Germinal center (tissue), 1 donor: Measurements from ENCODE around the gene HTR1E.
A peak's percentile ranks its signal among the peaks of the same experiment; 100 is the strongest.
"Not testable (repeated sequence)": the region's sequence is repeated elsewhere in the genome, so short reads cannot be mapped to it uniquely, and the experiment has no call there.

Source experiments
- DNase-seq: peaks from one replicate; pipeline ENCODE4 v3.0.0; 2012; ENCODE audit warnings: mixed read lengths, low spot score

The HTR1E gene

DNA sequence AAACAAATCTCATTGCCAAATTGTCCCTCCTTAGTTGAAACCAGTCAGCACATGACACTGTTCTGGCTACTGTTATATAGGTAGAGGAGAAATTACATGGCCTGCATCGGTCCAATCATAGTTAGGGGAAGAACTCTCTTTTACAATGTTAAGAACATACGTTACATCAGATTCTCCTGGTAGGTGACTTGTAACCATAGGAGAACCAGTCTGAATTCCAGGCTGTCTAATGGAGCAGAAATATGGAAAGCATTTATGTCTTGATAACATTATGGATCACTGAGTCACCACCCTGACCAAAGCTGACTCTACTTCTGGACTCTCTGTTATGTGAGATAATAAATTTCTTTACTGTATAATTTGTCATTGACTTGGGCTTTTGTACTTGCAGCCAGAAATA, 40.9 kb downstream of the HTR1E start:
- no peak for DNase-seq

GRCh38 chr6:87001494-87001893, 64.2 kb downstream of the HTR1E start:
- DNase-seq = no peak

GRCh38 chr6:87002391-87002790, 65.1 kb downstream of the HTR1E start:
- not testable (repeated sequence) for DNase-seq

GRCh38 chr6:87006541-87006940, 69.2 kb downstream of the HTR1E start:
- not testable (repeated sequence) for DNase-seq

GRCh38 chr6:87009581-87009980, 72.3 kb downstream of the HTR1E start:
- not testable (repeated sequence) for DNase-seq

DNA sequence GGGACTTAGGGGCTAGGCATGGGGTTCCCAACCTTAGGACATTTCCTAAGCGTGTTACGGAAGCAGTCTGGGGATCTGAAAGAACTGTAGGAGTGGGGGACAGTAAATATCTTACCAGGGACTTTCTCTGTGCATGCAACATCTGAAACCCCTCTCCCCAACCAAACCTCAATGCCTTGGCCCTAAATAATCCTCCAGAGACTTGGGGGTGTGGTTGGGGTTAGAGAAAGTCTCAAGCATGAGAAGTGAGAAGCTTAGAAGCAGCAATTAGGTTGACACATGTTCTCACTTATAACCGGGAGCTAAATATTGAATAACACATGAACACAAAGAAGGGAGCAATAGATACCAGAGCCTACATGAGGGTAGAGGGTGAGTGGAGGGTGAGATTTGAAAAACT, 74.7 kb downstream of the HTR1E start:
- no peak for DNase-seq

- no peak for DNase-seq
Observed at GRCh38 chr6:87012743-87013142, 75.4 kb downstream of the HTR1E start.

GRCh38 chr6:87016772-87017171, 79.4 kb downstream of the HTR1E start:
- no peak for DNase-seq

- no peak for DNase-seq
Observed at GRCh38 chr6:87027021-87027420, 89.7 kb downstream of the HTR1E start.

GRCh38 chr6:87029711-87030314, 92.5 kb downstream of the HTR1E start:
- peak; percentile 30 for DNase-seq

- no peak for DNase-seq
Observed at GRCh38 chr6:87040729-87041128, 103.4 kb downstream of the HTR1E start.

GRCh38 chr6:87045521-87046075, 108.3 kb downstream of the HTR1E start:
- DNase-seq = peak; percentile 29

DNA sequence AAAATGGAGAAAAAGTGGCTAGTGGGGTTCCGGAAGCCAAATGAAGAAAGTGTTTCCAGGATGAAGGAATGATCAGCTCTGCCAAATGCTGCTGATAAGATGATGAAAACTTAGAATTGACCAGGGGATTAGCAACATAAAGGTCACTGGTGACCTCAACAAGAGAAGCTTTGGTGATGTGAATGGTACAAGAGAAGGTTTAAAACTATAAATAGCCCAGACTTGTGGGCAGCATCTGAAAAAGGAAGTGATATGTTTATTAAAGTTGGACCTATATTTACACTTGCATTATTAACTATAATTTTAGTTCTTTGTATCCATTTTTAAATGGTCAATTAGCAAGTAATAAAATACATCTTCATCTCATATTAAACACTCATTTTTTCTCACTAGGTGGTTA, 112.5 kb downstream of the HTR1E start:
- DNase-seq = no peak

- DNase-seq = no peak
Observed at GRCh38 chr6:87053312-87053711, 116.0 kb downstream of the HTR1E start.

GRCh38 chr6:87054143-87054833, 117.0 kb downstream of the HTR1E start:
- peak; percentile 18 for DNase-seq

- no peak for DNase-seq
Observed at GRCh38 chr6:87059943-87060342, 122.6 kb downstream of the HTR1E start.

DNA sequence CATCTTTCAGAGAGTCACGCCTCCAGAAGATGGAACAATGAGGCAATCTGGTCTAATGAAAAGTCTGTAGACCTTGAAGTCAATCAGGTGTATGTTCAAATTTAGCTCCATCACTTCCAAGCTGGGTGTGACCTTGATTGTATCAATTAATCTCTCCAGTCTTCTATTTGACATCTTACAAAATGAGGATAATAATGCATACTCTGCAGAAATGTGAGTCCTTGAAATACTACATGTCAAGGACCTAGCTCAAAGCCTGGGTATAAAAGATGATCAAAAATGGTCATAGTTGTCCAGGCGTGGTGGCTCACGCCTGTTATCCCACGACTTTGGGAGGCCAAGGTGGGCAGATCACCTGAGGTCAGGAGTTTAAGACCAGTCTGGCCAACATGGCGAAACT, 127.8 kb downstream of the HTR1E start:
- DNase-seq = no peak
